Left lung (tissue), 10 donors: ENCODE results near the gene FRMD4A. TPM values are rescaled to one million over a fixed set of nuclear protein-coding genes. Genes with fewer than 3 reads are reported as not detected.

Experiments used
- ATAC-seq: fragments of 200-7000 bp; cut with Tn5 transposase; one replicate; pipeline ENCODE4 v1.9.1; 2020; ENCODE audit warnings: moderate library complexity
- DNase-seq, 4 donors: peaks; one replicate each; pipeline ENCODE4 v3.0.0-alpha.2; 2013 to 2020
- H3K27ac ChIP-seq, 2 donors: fragments of 200-600 bp; sonication (generic) in 1 of 2; one replicate each; pipeline versions ENCODE4 v1.5.0 to v1.8.0; 2020 to 2021
- H3K27me3 ChIP-seq, 2 donors: fragments of 200-600 bp; sonication (generic) in 1 of 2; one replicate each; pipeline versions ENCODE4 v1.5.0 to v1.8.0; 2020 to 2021
- H3K36me3 ChIP-seq, 2 donors: fragments of 200-600 bp; sonication (generic) in 1 of 2; one replicate each; pipeline versions ENCODE4 v1.5.0 to v1.8.0; 2020 to 2021
- H3K4me1 ChIP-seq, 2 donors: fragments of 200-600 bp; one replicate each; pipeline ENCODE4 v1.8.0; 2021
- H3K4me3 ChIP-seq, 2 donors: fragments of 200-600 bp; sonication (generic) in 1 of 2; one replicate each; pipeline versions ENCODE4 v1.5.0 to v1.8.0; 2020 to 2021; ENCODE audit warnings: mild to moderate bottlenecking in 1 of 2
- H3K9me3 ChIP-seq, 2 donors: fragments of 200-600 bp; sonication (generic) in 1 of 2; one replicate each; pipeline versions ENCODE4 v1.5.0 to v1.8.0; 2020 to 2021
- intact Hi-C, 2 donors: fragments of 100-400 bp; cut with DNase I; formaldehyde crosslinking; loops; one replicate each; pipeline versions ENCODE4 v1.11.2 to v1.14.2; 2022
- polyA plus RNA-seq, 6 donors: library from polyadenylated mRNA; unstranded; fragments of 120-200 nt; gene quantifications; one replicate each; pipeline ENCODE4 v1.2.1, GENCODE V29; 2013; ENCODE audit not compliant: insufficient read length in 6 of 6
- total RNA-seq, 2 donors: library from RNA; stranded (reverse); fragmentation: NEBNext Ultra II Directional; extraction: Animal tissue kit (Norgen Biotek cat#: 25700); gene quantifications; one replicate each; pipeline ENCODE4 v1.2.1, GENCODE V29; 2021
- TF ChIP-seq, protein P1 (sequence below), 2 donors: fragments of 200-600 bp; sonication (generic) in 1 of 2; IDR thresholded peaks; one replicate each; pipeline versions ENCODE4 v1.5.0 to v1.8.0; 2021; ENCODE audit warnings: antibody characterized with exemption in 2 of 2
- donor health status: DM: no; HTN: yes; CAD: no.
- donor health status: DM: no; HTN: no; CAD: no.

The FRMD4A gene
- total and polyA plus RNA-seq, 8 donors, result 33.9 to 62.8 (median 57.0) TPM

DNA sequence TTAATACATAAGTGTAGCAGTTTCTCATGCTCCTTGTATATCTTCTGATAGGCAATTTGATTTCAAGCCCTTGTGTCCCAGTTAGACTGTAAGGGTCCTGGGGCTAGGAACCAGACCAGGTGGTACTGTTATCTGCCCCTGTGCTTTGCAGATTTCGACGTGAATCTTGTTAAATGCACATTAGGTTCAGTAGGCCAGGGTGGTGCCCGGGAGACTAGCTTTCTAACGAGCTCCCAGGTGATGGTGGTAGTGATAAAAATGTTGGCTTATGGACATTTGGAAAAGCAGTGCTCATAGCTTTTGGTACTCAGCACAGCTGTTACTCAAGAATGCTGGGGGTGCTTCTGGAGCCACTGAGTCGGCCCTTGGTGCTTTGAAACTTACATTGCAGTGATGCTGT is 679.8 kb downstream of the FRMD4A start:
- Histone ChIP-seq H3K4me3 (no peak overlapping the region), H3K9me3 (no peaks in the 10 kb centered on the region), H3K36me3 (peaks cover 0 to 96% of the 10 kb centered on the region in 2 donors), H3K27me3 (no peaks in the 10 kb centered on the region), H3K27ac (no peak overlapping the region), H3K4me1 (no peaks in the 10 kb centered on the region)
- intact Hi-C loops, result no loop called here
- TF ChIP-seq, protein P1, sequence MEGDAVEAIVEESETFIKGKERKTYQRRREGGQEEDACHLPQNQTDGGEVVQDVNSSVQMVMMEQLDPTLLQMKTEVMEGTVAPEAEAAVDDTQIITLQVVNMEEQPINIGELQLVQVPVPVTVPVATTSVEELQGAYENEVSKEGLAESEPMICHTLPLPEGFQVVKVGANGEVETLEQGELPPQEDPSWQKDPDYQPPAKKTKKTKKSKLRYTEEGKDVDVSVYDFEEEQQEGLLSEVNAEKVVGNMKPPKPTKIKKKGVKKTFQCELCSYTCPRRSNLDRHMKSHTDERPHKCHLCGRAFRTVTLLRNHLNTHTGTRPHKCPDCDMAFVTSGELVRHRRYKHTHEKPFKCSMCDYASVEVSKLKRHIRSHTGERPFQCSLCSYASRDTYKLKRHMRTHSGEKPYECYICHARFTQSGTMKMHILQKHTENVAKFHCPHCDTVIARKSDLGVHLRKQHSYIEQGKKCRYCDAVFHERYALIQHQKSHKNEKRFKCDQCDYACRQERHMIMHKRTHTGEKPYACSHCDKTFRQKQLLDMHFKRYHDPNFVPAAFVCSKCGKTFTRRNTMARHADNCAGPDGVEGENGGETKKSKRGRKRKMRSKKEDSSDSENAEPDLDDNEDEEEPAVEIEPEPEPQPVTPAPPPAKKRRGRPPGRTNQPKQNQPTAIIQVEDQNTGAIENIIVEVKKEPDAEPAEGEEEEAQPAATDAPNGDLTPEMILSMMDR (IDR thresholded peaks at IDR 0.05), result no peak
- DNase-seq, result no peak
- no peak for ATAC-seq

GRCh38 chr10:13649844-13650520 is 680.7 kb downstream of the FRMD4A start:
- H3K27me3 ChIP-seq, result no peaks in the 10 kb centered on the region
- no peaks in the 10 kb centered on the region for H3K4me1 ChIP-seq
- H3K9me3 ChIP-seq, result no peaks in the 10 kb centered on the region
- TF ChIP-seq, protein P1 (IDR thresholded peaks at IDR 0.05), result no peak
- intact Hi-C loops, result no loop called here
- no peak for ATAC-seq
- DNase-seq, result no peak
- H3K36me3 ChIP-seq, result peaks cover 0 to 98% of the 10 kb centered on the region in 2 donors
- H3K27ac ChIP-seq, result no peak overlapping the region
- no peak overlapping the region for H3K4me3 ChIP-seq

DNA sequence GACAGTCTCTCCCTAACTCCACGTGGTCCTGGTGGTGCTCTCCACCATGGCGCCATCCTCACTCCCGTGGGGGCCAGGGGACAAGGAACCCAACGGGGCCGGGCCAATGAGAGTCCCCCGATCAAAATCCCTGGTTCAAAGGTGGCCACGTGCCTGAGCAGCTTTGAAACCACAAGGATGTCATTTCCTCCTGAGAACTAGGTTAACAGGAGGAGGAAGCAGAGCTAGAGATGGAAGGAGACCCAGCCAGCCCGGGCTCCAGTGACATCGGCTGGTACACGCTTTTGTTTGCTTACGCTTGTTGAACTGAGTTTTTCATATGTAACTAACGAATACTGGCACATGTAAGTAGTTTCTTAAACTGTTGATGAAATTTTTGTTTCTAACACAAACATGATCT is 682.3 kb downstream of the FRMD4A start:
- intact Hi-C loops, result no loop called here
- H3K36me3 ChIP-seq, result peaks cover 0 to 88% of the 10 kb centered on the region in 2 donors
- ATAC-seq, result no peak
- no peak overlapping the region for H3K27ac ChIP-seq
- no peaks in the 10 kb centered on the region for H3K27me3 ChIP-seq
- no peaks in the 10 kb centered on the region for H3K4me1 ChIP-seq
- no peak overlapping the region for H3K4me3 ChIP-seq
- no peaks in the 10 kb centered on the region for H3K9me3 ChIP-seq
- no peak for DNase-seq
- TF ChIP-seq, protein P1 (IDR thresholded peaks at IDR 0.05), result no peak

GRCh38 chr10:13644866-13645265 is 685.9 kb downstream of the FRMD4A start:
- ATAC-seq, result no peak
- Histone ChIP-seq H3K36me3 (peaks cover 0 to 79% of the 10 kb centered on the region in 2 donors), H3K4me3 (no peak overlapping the region), H3K27ac (no peak overlapping the region), H3K9me3 (peaks cover 0 to 16% of the 10 kb centered on the region in 2 donors), H3K4me1 (no peaks in the 10 kb centered on the region), H3K27me3 (no peaks in the 10 kb centered on the region)
- no peak for DNase-seq
- intact Hi-C loops, result no loop called here
- TF ChIP-seq, protein P1 (IDR thresholded peaks at IDR 0.05), result no peak

- Histone ChIP-seq H3K4me3 (no peak overlapping the region), H3K27me3 (no peaks in the 10 kb centered on the region), H3K4me1 (no peaks in the 10 kb centered on the region), H3K9me3 (peaks cover 0 to 16% of the 10 kb centered on the region in 2 donors), H3K27ac (no peak overlapping the region), H3K36me3 (peaks cover 0 to 80% of the 10 kb centered on the region in 2 donors)
- TF ChIP-seq, protein P1 (IDR thresholded peaks at IDR 0.05), result no peak
- intact Hi-C loops, result no loop called here
- ATAC-seq, result no peak
- DNase-seq, result no peak
Measured at GRCh38 chr10:13643016-13643415, 687.7 kb downstream of the FRMD4A start.
